Amygdala (tissue), 56 donors: ENCODE results near the gene CRTC3.

ENCODE experiments used
- DNase-seq, 56 donors: peaks; one replicate each; lab custom pipeline; 2025; lab: John Stamatoyannopoulos, UW

Gene CRTC3

DNA sequence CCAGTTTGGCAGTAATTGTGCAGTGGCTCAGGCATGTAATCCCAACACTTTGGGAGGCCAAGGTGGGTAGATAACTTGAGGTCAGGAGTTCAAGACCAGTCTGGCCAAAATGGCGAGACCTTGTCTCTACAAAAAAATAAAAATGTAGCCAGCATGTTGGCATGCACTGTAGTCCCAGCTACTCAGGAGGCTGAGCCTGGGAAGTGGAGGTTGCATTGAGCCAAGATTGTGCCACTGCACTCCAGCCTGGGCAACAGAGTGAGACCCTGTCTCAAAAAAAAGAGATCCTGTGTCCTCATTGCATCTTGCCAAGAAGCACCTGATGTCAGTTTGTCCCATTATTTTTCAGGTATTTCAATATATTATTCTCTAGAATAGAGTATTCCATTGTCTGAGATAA, 61.8 kb downstream of the CRTC3 start:
- DNase-seq: no peak

DNA sequence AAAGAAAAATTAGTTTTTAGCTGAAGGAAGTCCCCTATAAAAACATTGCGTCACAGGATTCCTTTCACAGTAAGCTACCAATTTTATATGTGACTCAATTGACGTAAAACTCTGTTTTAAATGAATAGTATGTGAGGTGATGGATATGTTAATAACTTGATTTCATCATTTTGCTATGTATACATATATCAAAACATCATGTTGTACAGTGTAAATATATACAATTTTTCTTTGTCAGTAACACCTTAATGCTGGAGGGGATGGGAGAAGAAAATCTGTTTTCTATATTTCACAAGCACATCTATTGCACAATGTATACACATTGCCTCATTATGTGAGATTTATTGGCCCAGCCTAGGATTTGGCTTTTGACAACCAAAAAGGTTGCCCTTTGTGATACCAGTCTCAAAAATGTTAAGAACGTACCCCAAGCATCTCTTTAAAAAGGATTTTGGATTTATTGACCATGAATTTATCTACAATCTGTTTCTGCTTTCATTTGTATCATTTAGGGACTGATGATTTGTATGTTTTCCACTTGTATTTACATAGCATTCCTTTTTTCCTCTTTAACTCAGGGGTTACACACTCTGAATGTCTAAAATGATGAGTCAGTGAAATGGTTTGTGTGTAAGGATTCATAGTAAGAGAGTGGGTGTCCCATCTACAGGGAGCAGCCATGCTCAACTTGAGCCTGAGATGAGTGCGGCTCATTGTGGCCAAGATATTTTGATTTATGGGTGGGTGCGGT, 62.6 kb downstream of the CRTC3 start:
- DNase-seq: no peak

DNA sequence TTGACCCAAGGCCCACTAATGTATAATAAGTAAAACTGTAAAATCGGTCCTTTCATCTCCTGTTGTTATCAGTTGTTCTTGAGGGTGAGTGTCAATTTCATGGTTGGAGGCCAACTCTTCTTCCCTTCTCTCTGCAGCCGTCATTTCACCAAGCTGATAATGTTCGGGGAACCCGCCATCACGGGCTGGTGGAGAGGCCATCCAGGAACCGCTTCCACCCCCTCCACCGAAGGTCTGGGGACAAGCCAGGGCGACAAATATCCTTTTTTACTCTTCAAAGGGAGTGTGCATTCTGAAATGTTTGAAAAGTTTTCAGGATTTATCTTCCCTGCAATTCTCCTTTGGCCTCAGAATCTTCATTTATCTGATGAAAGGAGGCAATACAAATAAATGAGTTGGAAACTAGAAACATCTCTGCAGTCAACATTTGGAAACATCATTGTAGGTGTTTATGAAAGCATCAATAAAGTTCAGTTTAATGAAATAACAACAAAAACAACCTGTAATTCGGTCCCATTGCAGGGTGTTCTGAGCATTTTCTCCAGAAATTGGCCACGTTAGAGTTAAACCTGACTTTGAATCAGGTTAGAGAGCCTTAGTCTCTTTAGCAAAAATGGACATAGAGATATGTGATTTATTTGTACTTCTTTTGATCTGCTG, 63.9 kb downstream of the CRTC3 start:
- no peak for DNase-seq

DNA sequence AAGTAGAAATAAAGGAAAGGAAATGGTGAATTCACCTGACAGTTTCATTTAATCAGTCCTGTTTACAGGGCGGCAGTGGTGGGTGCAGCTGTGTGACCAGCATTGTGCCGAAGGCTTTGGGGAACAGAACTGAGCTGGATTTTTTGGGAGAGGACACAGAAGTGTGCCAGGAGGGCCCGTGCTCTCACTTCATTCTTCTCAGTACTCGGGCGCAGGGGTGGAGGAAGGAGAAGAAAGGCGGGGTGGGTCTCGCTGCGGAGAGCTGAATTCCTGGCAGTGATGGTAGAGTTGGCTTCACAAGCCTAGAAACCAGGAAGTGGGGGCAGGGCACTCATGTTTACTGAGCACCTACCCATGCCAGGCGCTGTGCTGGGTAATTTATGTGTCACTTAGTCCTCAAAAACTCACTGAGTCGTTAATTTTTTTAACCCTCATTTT, 64.6 kb downstream of the CRTC3 start:
- DNase-seq: peak in 28 of 56 donors; percentile 18 to 71 (median 41)

DNA sequence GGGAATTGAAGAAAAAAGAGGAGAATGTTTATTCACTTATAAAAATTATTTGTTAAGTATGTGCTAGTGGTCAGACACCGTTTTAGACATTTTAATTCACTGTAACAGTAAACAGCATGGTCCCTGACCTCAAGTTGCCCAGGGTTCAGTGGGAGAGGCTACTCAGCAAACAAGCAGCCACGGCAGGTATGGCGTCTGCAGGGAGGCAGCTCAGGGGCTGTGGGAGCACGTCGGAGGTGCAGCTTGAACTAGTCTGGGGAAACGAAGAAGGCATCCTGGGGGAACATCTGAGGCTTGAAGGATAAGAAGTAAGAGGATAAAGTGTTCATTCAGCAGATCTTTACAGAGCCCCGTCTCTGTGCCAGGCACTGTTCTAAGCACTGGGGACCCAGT, 66.0 kb downstream of the CRTC3 start:
- DNase-seq: no peak

DNA sequence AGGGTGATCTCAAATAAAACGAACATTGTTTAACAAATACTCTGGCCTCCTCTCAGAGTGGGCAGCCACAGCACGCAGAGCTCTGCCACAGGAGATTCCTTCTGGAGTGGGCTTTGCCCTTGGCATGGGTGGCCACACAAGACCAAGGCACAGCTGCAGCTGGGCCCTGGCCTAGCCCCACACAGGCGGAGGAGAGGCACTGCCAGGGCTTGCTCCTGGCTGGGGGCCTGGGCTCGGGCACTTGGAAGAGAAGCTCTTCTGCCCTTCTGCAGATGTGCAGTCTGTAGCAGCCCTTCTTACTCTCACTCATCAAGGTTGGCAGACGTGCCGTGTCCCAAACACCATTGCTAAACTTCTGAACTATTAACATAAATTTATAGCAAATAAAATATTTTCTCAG, 67.2 kb downstream of the CRTC3 start:
- peak in 46 of 56 donors; percentile 12 to 83 (median 54) for DNase-seq

DNA sequence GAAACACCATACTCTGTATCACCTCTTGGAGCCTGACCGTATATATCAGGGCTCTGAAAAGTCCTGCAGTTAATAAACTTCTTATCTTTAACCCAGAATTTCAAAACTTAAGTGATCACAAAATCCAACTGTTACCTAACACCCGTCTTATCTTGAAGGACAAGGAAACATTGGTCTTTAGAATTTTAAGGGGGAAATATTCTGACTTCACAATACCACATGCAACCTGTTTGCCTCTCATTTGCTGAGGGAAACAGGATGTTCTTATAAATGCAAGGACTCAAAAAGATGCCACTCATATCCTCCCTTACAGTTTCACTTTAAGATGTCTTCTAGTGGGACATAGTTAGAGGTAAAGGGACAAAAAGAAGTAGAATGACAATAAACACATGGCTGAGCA, 67.9 kb downstream of the CRTC3 start:
- no peak for DNase-seq

DNA sequence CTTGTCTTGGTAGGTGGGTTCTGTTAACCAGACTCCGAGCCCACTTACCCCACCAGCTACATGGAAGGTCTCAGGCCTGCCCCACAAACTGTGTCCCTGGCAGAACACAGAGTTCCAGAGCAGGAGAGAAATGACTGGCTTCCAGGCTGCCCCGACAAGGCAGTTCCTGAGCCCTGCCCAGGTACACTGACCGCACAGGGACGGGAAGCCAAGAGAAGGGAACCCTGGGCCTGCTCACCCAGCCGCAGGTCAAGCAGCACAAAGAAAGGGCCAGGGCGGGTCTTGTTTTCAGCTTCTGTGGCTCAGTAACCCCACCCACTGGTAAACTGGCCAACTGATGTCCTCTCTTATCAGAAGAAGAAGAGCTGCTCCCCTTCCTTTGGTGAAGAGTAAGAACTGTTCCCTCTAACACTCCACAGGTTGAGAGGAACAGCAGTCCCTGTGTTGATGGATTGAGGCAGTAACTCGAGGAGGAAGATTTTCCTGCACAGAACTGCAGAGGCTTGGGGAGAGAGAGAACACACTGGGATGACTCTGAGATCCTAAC, 68.4 kb downstream of the CRTC3 start:
- DNase-seq: peak in 26 of 56 donors; percentile 12 to 69 (median 31)

DNA sequence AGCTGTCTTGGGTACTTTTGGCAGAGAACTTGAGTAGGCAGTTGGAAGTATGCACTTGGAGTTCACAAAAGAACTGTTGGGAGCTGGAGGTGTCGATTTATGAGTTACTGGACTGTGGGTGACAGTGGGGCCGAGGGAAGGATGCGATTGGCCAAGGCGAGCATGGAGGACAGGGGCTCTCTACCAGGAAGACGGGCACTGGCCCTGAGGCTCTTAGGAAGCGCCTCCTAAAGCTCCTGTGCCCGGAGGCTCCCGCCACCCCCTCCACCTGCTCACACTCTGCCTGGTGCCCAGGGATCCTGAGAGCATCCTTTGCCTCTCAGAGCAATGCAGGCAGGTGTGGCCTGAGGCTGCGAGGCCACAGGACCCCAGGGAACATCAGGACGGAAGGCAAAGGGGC, 69.0 kb downstream of the CRTC3 start:
- no peak for DNase-seq

DNA sequence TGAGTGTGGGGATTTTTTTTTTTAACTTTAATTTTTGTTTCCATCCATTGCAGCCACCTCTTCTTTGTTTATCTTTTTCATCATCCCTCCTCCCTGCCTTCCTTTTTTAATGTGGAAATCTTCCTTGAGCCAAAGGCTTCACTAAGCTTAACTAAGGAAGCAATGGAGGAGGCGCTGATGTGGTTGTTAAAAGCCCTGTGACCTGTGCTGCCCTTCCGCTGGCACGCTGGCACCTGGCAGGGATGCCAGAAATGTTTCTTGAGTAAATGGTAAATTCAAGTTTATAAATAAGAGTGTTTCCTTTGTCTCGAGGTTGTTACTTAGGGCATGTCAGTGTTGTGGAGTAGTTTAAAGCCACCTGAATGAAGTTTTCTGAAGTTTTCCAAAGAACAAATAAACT, 69.4 kb downstream of the CRTC3 start:
- DNase-seq: no peak

DNA sequence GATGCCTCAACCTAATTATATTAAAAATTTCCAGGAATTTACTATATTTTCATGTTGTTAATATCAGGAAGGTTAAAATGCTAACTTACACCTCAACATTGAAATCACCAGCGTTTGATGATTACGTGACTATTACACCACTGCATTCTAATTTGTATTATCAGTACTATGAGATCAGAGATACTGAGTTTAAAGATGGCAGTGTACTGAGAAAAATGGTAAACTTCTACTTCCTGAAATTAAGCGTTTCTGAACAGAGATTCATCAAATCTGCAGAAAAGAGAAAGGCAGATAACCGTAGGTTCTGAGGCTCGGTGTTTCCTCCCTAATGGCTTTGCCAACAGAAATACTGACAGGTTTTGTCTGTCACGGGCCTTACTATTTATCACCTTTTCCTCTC, 69.9 kb downstream of the CRTC3 start:
- no peak for DNase-seq

DNA sequence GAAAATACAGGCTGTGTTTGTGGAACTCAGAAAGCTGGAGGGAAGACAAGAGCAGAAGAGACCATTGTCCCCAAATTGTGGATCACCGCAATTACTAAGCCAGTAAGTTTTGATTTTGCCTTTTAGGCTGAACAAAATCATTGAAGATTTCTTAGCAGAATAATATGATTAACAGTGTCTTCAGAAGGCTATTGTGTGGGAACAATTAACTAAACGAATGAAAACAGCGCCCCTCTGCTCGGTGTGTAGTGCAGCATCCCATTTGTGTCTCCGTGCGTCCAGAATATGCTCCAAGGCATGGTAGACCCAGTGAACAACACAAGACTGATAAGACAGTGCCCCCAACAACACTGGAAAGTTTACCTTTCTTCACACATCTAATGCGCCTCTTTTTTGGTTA, 71.2 kb downstream of the CRTC3 start:
- peak in 2 of 56 donors; percentile 23 to 36 for DNase-seq

DNA sequence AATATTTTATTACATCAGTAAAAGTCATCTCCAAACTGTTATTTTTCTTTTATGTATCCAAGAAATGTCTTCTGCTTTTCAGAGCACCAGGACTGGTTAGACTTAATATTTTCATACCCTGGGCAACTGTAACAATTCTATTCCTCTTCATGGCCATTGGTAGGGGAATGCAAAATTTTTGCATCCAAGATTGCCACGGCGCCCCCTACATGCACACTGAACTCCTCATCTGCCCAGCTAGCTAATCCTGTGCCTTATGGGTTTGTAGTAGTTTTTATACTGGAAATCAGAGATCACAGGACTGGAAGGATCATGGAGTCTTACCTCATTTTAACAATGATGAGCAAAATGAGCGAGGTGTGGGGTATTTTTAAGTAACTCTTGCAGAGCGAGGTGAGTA, 74.2 kb downstream of the CRTC3 start:
- peak in 2 of 56 donors; percentile 36 to 47 for DNase-seq

DNA sequence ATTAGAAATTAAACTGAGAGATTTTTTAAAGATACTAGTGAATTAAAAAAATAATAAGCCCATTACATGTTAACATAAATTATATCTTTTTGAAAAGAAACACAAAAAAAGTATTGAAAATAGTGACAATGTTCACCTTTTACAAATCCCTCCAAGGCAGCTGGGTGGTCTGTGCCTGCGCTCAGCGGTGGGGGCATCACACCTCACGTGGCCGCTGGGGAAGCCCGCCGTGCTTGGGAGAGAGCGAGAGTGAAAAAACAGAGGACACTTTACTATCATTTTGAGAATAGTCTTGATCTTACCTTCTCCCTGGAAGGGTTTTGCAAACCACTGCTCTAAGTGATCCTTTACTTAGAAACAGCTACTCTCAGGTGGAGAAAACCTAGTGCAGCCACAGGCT, 76.9 kb downstream of the CRTC3 start:
- DNase-seq: no peak

DNA sequence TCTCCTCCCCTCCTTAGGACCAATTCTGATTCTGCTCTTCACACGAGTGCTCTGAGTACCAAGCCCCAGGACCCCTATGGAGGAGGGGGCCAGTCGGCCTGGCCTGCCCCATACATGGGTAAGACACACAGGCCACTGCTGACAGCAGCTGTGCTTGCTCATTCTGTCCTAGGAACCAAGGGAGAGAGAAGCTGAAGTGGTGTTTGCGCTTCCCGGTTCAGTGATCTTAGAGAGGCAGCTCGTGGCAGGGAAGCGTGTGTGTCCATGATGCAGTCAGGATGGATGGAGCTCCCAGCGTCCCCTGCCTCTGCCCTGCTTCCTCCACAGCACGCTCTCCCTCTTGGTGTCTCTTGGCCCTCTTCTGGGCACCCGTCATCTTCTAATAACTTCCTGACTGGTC, 77.6 kb downstream of the CRTC3 start:
- no peak for DNase-seq

DNA sequence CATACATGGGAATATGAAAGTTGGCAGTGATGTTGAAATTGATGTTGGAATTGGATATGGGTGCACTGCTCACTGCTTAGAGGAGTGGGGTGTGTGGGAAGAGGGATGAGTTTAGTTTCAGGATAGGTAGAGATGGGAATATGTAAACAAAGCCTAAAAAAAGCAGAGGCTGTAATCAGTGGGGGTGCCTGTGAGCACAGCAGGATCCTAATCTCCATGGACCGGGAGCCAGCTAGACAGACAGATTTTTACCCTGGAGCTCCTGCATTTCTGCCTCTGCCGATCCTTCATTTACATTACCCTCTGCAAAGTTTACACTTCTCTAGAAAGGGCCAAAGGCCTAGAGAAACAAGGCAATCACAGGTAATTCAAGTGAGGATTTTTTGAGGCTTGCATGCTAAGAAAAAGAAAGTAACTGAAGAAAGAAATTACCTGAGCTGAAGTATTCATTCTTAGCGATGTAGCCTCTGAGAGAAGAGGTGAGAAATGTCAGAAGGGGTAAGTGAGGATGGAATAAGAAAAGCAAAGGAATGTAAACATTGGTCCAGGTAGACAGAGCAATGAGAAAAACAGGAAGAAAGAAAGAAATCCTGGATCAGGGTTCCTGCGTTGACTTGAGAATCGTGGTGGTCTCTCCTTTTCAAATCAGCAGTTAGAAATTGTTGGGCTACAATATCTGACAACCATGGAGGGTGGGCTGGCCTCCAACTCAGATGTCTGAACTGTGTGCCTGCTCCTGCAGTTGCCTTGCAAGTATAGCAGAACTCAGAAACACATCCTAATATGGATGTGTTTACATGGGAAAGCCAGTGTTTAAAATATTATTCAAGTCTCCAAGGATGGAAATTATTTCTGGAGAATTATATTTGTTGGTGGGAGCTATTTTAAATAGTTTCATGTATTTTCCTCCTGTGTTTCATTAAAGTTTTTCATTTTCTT, 79.8 kb downstream of the CRTC3 start:
- DNase-seq: no peak

DNA sequence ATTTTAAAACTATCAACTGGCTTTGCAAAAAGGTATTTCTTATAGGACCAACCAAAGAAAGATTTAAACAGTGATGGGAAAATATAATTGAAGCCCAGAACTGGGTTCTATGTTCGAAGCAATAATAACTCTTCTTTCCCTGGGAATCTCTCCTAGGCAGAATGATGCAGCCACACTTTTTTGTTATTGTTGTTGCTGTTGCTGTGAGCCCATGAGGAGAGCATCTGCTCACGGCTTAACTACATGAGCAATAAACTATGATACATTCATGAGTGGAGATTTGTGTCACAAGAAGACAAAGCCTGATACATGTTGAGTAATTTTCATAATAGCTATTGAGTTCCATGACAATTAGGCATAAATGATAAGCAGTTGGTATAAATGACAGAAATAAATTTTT, 80.5 kb downstream of the CRTC3 start:
- no peak for DNase-seq

DNA sequence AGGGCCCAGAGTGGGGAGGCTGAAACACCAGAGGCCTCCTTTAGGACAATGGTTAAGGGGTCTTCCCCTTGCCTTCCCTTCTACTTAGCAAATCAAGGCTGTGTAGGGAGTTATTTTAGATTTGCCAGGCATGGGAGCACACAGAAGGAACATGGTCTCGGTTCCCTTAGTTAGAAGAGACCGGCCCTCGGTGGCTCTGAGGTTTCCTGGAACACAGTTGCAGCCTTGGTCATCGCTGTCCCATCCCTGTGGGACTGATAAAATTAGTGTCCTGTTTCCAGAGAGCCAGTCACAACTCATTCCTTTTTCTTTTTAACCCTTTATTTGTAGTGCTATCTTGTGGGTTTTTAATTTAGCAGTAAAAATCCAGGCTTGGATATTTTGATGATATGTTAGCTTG, 81.4 kb downstream of the CRTC3 start:
- DNase-seq: no peak

DNA sequence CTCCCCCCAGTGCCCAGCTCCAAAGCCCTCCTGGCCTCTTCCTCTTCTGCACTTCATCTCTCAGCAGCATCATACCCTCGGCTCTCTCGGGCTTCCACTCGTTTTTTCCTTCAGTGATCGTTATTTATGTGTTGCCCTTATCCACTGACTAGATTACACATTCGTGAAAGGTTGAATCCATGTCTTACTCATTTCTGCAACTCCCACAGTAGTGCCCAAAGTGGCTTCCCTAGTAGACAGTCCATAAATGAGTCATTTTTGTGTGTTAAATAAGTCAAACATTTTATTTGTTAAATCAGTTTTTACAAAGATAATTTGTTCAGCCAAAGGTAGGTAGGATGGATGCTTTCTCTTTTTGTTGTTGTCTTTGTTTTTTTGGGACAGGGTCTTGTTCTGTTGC, 87.4 kb downstream of the CRTC3 start:
- no peak for DNase-seq

DNA sequence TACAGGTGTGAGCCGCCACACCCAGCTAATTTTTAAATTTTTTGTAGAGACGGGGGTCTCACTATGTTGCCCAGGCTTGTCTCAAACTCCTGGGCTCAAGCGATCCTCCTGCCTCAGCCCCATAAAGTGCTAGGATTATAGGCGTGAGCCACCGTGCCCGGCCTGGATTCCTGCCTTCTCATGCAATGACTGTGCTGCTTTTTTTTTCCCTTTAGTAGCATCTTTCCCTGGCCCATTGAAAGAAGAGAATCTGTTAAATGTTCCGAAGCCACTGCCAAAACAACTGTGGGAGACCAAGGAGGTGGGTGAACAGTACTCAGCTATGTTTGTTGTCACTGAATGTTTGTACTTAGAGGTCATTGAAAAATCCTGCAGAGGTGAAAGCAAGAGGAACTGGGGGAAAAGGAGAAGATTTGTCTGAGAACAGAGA, 88.0 kb downstream of the CRTC3 start:
- DNase-seq: no peak
